DND-41 (cell line): Measurements from ENCODE around the gene SLC44A3.

ENCODE experiments used
- ATAC-seq: fragments of 200-7000 bp; cut with Tn5 transposase; 3 replicates; pipeline ENCODE4 v1.9.1; 2021; ENCODE audit warnings: low read depth; ENCODE audit not compliant: insufficient read depth
- DNase-seq: peaks from one replicate; pipeline ENCODE4 v3.0.0-alpha.2; 2020
- H2AFZ ChIP-seq: 2 replicates; pipeline ENCODE4 v1.6.0; 2012; ENCODE audit warnings: low read depth, low read length
- H3K27ac ChIP-seq: 2 replicates; pipeline ENCODE4 v1.5.1; 2012; ENCODE audit warnings: low read length, inconsistent platforms
- H3K27me3 ChIP-seq: fragments of 200-600 bp; sonication (generic); 2 replicates; pipeline ENCODE4 v1.6.0; 2012; ENCODE audit warnings: low read length, mild to moderate bottlenecking, inconsistent platforms; ENCODE audit not compliant: insufficient read depth, poor library complexity
- H3K36me3 ChIP-seq: 2 replicates; pipeline ENCODE4 v1.5.1; 2012; ENCODE audit warnings: low read length, inconsistent platforms; ENCODE audit not compliant: insufficient read depth
- H3K4me1 ChIP-seq: 2 replicates; pipeline ENCODE4 v1.5.1; 2012; ENCODE audit warnings: mild to moderate bottlenecking, low read length; ENCODE audit not compliant: insufficient read depth
- H3K4me2 ChIP-seq: 2 replicates; pipeline ENCODE4 v1.6.0; 2012; ENCODE audit warnings: mild to moderate bottlenecking, moderate library complexity, low read length, inconsistent platforms; ENCODE audit not compliant: insufficient read depth
- H3K4me3 ChIP-seq, 2 experiments: fragments of 200-600 bp in 1 of 2; shearing (Covaris generic) in 1 of 2; 2 replicates each; pipeline ENCODE4 v1.5.1; 2012 to 2016; ENCODE audit warnings: inconsistent platforms in 2 of 2, low read length in 2 of 2, mild to moderate bottlenecking in 2 of 2, low read depth in 1 of 2, moderate library complexity in 1 of 2
- H3K79me2 ChIP-seq: 2 replicates; pipeline ENCODE4 v1.6.0; 2012; ENCODE audit warnings: low read length, inconsistent platforms; ENCODE audit not compliant: insufficient read depth
- H3K9ac ChIP-seq: 2 replicates; pipeline ENCODE4 v1.6.0; 2012; ENCODE audit warnings: low read depth, mild to moderate bottlenecking, inconsistent platforms, low read length, moderate library complexity
- H3K9me3 ChIP-seq: 2 replicates; pipeline ENCODE4 v1.5.1; 2012; ENCODE audit warnings: low read length, moderate library complexity, mild to moderate bottlenecking, inconsistent platforms; ENCODE audit not compliant: insufficient read depth, severe bottlenecking
- H4K20me1 ChIP-seq: 2 replicates; pipeline ENCODE4 v1.6.0; 2012; ENCODE audit warnings: low read length; ENCODE audit not compliant: insufficient read depth
- CTCF ChIP-seq: IDR thresholded peaks from 2 replicates; pipeline ENCODE4 v1.5.1; 2012; ENCODE audit warnings: borderline replicate concordance, low read length, moderate library complexity, mild to moderate bottlenecking; ENCODE audit not compliant: poor library complexity, severe bottlenecking; ENCODE audit errors: extremely low read depth
- EZH2 ChIP-seq: IDR thresholded peaks from 3 replicates; pipeline ENCODE4 v1.6.1; 2012; ENCODE audit warnings: borderline replicate concordance, low read depth, mild to moderate bottlenecking, moderate library complexity, low read length, inconsistent platforms; ENCODE audit not compliant: severe bottlenecking

Gene SLC44A3

GRCh38 chr1:94934551-94934950, 114.4 kb downstream of the SLC44A3 start:
- no peak for TF ChIP-seq EZH2
- DNase-seq (no peak), ATAC-seq (no peak)
- H3K4me1 ChIP-seq: no peaks in the 10 kb centered on the region
- no peaks in the 10 kb centered on the region for H3K79me2 ChIP-seq
- H3K36me3 ChIP-seq: no peaks in the 10 kb centered on the region
- no peak overlapping the region for H3K4me2 ChIP-seq
- no peaks in the 10 kb centered on the region for H3K9me3 ChIP-seq
- H3K4me3 ChIP-seq: no peak overlapping the region
- H3K9ac ChIP-seq: no peak overlapping the region
- no peaks in the 10 kb centered on the region for H3K27me3 ChIP-seq
- H4K20me1 ChIP-seq: no peaks in the 10 kb centered on the region
- no peak overlapping the region for H3K27ac ChIP-seq
- no peak overlapping the region for H2AFZ ChIP-seq

- Histone ChIP-seq H3K9ac (no peak overlapping the region), H3K27ac (no peak overlapping the region), H3K4me2 (no peak overlapping the region), H3K27me3 (no peaks in the 10 kb centered on the region), H2AFZ (no peak overlapping the region), H3K36me3 (no peaks in the 10 kb centered on the region), H3K79me2 (no peaks in the 10 kb centered on the region), H3K4me3 (no peak overlapping the region), H3K9me3 (no peaks in the 10 kb centered on the region), H3K4me1 (no peaks in the 10 kb centered on the region), H4K20me1 (no peaks in the 10 kb centered on the region)
- ATAC-seq (no peak), DNase-seq (no peak)
- TF ChIP-seq CTCF (no peak), EZH2 (no peak)
Observed at GRCh38 chr1:94935034-94935433, 114.9 kb downstream of the SLC44A3 start.

GRCh38 chr1:94935476-94935875, 115.3 kb downstream of the SLC44A3 start:
- H3K36me3 ChIP-seq: no peaks in the 10 kb centered on the region
- DNase-seq (no peak), ATAC-seq (no peak)
- no peak overlapping the region for H2AFZ ChIP-seq
- H3K4me3 ChIP-seq: no peak overlapping the region
- no peaks in the 10 kb centered on the region for H3K9me3 ChIP-seq
- no peak for TF ChIP-seq CTCF
- no peak for TF ChIP-seq EZH2
- no peaks in the 10 kb centered on the region for H3K4me1 ChIP-seq
- no peaks in the 10 kb centered on the region for H4K20me1 ChIP-seq
- H3K27me3 ChIP-seq: no peaks in the 10 kb centered on the region
- H3K79me2 ChIP-seq: no peaks in the 10 kb centered on the region
- no peak overlapping the region for H3K4me2 ChIP-seq
- H3K27ac ChIP-seq: no peak overlapping the region
- no peak overlapping the region for H3K9ac ChIP-seq

- Histone ChIP-seq H3K4me2 (no peak overlapping the region), H3K9me3 (no peaks in the 10 kb centered on the region), H3K36me3 (no peaks in the 10 kb centered on the region), H4K20me1 (no peaks in the 10 kb centered on the region), H3K79me2 (no peaks in the 10 kb centered on the region), H3K27ac (no peak overlapping the region), H3K4me1 (no peaks in the 10 kb centered on the region), H2AFZ (no peak overlapping the region), H3K27me3 (no peaks in the 10 kb centered on the region), H3K4me3 (no peak overlapping the region), H3K9ac (no peak overlapping the region)
- no peak for DNase-seq
- no peak for ATAC-seq
- no peak for TF ChIP-seq CTCF
- no peak for TF ChIP-seq EZH2
Observed at GRCh38 chr1:94936861-94937620, 116.9 kb downstream of the SLC44A3 start.
